GM20000 (cell line): Measurements from ENCODE around the gene PRRT1B.

Experiments used
- DNase-seq: peaks from one replicate; pipeline ENCODE4 v3.0.0; 2012; ENCODE audit warnings: low spot score
- TF ChIP-seq, protein P1 (sequence below): IDR thresholded peaks from 2 replicates; pipeline ENCODE4 v1.5.1; 2012; ENCODE audit warnings: mild to moderate bottlenecking, control low read depth; ENCODE audit errors: extremely low read depth, missing control alignments

PRRT1B gene

DNA sequence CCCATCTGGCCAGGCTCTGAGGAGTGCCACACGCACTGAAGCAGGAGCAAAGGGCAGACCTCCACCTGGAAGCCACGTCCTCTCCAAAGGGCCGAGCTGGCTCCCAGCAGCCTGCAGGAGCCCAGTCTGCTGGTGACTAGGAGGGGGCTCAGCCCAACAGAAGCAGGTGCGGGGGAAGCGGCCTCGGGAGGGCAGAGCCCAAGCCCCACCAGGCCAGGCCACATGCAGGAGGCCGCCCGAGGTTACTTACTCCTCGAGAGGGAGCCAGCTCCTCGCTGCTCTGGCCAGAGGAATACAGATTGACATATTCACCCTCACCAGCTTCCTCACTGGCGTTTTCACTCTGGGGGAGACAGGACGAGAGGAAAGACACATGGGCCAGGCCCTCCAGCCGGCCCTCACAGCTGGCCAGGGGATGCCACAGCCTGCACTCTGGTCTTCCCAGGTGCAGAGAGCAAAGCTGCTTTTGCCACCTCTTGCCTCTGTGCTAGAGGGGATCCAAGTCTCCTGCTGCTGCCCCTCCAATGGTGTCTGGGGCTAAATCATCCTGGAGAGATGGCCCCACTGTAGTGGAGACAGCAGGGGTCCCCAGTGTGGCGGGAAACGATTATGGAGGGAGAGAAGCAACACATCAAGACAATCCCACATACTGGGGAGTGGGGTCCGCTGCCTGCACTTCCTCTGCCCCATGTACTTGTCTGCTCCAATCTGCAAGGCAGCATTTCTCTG is 58.6 kb downstream of the PRRT1B start:
- TF ChIP-seq, protein P1, sequence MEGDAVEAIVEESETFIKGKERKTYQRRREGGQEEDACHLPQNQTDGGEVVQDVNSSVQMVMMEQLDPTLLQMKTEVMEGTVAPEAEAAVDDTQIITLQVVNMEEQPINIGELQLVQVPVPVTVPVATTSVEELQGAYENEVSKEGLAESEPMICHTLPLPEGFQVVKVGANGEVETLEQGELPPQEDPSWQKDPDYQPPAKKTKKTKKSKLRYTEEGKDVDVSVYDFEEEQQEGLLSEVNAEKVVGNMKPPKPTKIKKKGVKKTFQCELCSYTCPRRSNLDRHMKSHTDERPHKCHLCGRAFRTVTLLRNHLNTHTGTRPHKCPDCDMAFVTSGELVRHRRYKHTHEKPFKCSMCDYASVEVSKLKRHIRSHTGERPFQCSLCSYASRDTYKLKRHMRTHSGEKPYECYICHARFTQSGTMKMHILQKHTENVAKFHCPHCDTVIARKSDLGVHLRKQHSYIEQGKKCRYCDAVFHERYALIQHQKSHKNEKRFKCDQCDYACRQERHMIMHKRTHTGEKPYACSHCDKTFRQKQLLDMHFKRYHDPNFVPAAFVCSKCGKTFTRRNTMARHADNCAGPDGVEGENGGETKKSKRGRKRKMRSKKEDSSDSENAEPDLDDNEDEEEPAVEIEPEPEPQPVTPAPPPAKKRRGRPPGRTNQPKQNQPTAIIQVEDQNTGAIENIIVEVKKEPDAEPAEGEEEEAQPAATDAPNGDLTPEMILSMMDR, result no peak

DNA sequence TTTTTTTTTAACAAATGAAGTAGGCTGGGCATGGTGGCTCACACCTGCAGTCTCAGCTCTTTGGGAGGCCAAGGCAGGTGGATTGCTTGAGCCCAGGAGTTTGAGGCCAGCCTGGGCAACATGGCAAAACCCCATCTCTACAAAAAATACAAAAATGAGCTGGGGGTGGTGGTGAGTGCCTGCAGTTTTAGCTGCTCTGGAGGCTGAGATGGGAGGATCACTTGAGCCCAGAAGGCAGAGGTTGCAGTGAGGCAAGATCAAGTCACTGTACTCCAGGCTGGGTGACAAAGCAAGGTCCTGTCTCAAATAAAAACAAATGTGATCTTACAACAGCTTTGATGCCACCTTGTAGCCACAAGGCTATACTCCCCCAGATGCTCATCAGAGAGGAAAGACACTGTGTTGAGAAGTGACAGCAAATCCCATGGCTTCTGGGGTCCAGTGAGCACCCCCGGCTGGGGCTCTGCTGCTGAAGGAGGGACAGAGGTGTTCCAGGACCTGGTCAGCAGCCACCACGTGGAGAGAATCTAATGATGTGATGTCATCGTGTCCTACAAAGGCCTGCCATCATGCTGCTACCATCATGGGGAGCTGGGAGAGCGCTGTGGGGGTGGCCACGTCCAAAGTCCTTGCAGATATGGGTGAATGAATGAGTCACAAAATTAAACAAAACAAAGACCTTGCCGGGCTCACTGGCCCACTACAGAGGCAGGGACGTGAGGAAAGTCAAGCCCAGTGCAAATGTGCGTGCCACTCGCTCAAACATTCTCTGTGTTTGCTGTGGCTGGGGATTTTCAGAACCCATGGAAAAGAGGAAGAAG is 60.7 kb downstream of the PRRT1B start:
- TF ChIP-seq, protein P1, result no peak

More for the DNA sequence above, 58.6 kb downstream of the PRRT1B start:
- DNase-seq, result no peak

DNA sequence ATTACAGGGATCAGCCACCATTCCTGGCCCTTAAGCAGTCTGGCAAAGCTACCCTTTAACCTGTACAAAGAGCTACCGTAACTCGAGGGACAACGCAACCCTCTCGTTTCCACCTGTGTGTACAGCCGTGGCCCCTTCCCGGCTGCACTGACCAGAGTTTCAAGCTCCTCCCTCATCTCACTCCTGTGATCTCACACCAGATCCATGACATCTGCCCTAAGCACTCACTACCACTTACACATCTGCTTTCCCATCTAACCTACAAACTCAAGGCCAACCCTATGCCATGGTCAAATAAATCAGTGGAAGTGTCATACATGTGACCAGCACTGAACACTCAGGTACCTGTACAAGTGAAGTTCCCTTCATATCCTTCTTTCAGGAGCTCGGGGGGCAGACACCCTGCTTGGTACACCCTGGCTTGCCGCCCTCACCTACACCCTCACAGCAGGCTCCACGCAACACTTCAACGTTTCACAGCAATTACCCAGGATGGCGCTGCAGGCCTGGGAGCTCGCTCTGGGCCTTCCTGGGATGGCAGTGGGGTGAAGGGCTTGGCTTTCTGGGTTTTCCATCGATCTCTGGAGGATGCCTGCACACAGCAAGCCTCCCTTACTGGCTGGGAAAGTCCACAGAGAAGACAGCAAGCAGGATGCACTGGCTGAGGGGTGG is 61.7 kb downstream of the PRRT1B start:
- TF ChIP-seq, protein P1, result no peak
- no peak for DNase-seq

More for the DNA sequence above, 60.7 kb downstream of the PRRT1B start:
- DNase-seq, result no peak

DNA sequence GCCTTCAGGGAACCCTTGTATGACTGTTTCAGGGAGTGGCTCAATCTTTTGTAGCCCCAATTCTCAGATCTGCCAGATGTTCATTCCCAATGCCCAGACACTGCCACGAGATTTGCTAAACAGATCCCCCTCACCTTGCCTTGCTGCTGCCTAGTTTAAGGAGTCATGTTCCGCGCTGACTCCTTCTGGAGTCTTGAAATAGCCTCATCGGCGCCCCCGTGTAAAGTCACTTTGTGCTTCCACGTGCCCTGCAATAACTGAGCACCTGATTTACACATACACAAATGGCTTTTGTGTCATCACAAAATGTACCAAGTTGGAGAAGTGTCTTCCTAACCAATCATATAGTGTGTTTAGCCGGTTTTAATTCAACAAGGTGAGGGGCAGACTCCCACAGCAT is 62.3 kb downstream of the PRRT1B start:
- DNase-seq, result no peak

DNA sequence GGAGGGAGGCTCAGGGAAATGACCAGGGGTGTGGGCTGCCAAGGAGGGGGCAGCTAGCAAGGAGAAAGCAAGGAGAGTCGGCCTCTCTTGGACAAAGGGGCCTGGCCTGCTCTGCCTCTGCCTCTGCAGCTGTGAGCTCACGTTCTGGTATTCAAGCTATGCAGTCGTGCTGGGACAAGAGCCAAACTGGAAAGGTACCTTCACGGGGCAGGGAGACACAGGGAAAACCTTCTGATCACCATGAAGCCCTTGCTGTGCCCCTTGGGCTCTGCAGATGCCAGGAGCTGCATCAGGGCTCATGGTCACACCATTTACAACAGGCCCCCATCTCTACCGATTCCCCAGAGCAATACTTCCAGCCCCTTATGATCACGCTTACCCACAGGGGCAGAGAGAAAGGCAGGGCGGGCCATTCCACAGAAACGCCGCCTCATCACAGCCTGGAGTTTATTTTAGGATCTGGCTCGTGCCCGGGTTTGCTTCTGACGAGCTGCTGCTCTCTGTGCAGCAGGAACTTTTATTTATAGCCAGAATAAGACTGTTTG is 63.2 kb downstream of the PRRT1B start:
- TF ChIP-seq, protein P1, result no peak
- DNase-seq, result no peak

More for the DNA sequence above, 62.3 kb downstream of the PRRT1B start:
- TF ChIP-seq, protein P1, result no peak
